Activated CD4-positive, alpha-beta T cell treated with anti-CD3 and anti-CD28 coated beads, Interleukin-2, amount 50 U/mL, for 16 hours (primary cell): Measurements from ENCODE around the gene FAIM2.
"Not testable (repeated sequence)": the region's sequence is repeated elsewhere in the genome, so short reads cannot be mapped to it uniquely, and the experiment has no call there.

ENCODE experiments used
- DNase-seq: peaks from one replicate; pipeline ENCODE4 v3.0.0-alpha.2; 2020

The FAIM2 gene

GRCh38 chr12:49893753-49894750 lies 9.6 kb downstream of the FAIM2 start:
- DNase-seq, result no peak

- DNase-seq, result no peak
Measured at GRCh38 chr12:49892732-49893317, 10.9 kb downstream of the FAIM2 start.

GRCh38 chr12:49892084-49892731 lies 11.5 kb downstream of the FAIM2 start:
- no peak for DNase-seq

GRCh38 chr12:49891476-49891875 lies 12.2 kb downstream of the FAIM2 start:
- DNase-seq, result no peak

- DNase-seq, result no peak
Measured at GRCh38 chr12:49891012-49891411, 12.7 kb downstream of the FAIM2 start.

- no peak for DNase-seq
Measured at GRCh38 chr12:49890096-49890461, 13.6 kb downstream of the FAIM2 start.

GRCh38 chr12:49889361-49890095 lies 14.2 kb downstream of the FAIM2 start:
- DNase-seq, result no peak

GRCh38 chr12:49888461-49889151 lies 15.1 kb downstream of the FAIM2 start:
- no peak for DNase-seq

GRCh38 chr12:49887536-49888401 lies 15.9 kb downstream of the FAIM2 start:
- DNase-seq, result no peak

- DNase-seq, result no peak
Measured at GRCh38 chr12:49887091-49887490, 16.6 kb downstream of the FAIM2 start.

GRCh38 chr12:49885663-49886461 lies 17.8 kb downstream of the FAIM2 start:
- no peak for DNase-seq

GRCh38 chr12:49885118-49885517 lies 18.6 kb downstream of the FAIM2 start:
- DNase-seq, result no peak

GRCh38 chr12:49882851-49883464 lies 20.7 kb downstream of the FAIM2 start:
- no peak for DNase-seq

GRCh38 chr12:49882248-49882850 lies 21.4 kb downstream of the FAIM2 start:
- DNase-seq, result no peak

GRCh38 chr12:49881415-49882247 lies 22.1 kb downstream of the FAIM2 start:
- no peak for DNase-seq

- no peak for DNase-seq
Measured at GRCh38 chr12:49880756-49881414, 22.8 kb downstream of the FAIM2 start.

GRCh38 chr12:49879065-49879464 lies 24.6 kb downstream of the FAIM2 start:
- not testable (repeated sequence) for DNase-seq

- DNase-seq, result no peak
Measured at GRCh38 chr12:49878021-49878420, 25.7 kb downstream of the FAIM2 start.
